GM20431 (cell line): ENCODE data around the gene NELL2.
"Not testable (repeated sequence)": the region's sequence is repeated elsewhere in the genome, so short reads cannot be mapped to it uniquely, and the experiment has no call there.

ENCODE experiments used
- in situ Hi-C: fragments of 300-500 bp; cut with MseI, MboI; formaldehyde crosslinking; loops from one replicate; pipeline ENCODE4 v1.15.0; 2020; ENCODE audit warnings: low sequenced_read_pairs; ENCODE audit not compliant: unreplicated experiment

Gene NELL2

GRCh38 chr12:44788731-44789130, 87.4 kb downstream of the NELL2 start:
- in situ Hi-C loops, result no loop called here

- in situ Hi-C loops, result no loop called here
Observed at GRCh38 chr12:44780221-44780790, 95.8 kb downstream of the NELL2 start.

DNA sequence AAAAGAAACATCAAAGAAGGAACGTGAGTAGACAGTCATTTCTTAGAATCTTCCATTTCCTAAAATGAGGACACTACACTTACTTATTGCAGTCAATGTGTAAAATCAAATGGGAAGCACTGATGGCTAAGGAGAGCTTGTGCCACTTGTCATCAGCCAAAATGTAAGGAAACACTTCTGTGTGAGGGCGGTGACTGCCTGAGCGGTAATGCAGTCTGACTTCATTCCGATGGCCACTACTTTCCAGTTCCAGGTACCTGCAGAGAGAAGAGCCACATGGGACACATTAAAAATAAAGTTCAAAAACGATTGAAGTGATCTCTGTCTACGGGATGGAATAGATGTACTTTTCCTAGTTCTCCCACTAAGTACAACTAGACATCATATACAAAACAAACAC, 96.3 kb downstream of the NELL2 start:
- in situ Hi-C loops, result no loop called here

- in situ Hi-C loops, result no loop called here
Observed at GRCh38 chr12:44778863-44779262, 97.3 kb downstream of the NELL2 start.

GRCh38 chr12:44777044-44777443, 99.1 kb downstream of the NELL2 start:
- in situ Hi-C loops, result no loop called here

DNA sequence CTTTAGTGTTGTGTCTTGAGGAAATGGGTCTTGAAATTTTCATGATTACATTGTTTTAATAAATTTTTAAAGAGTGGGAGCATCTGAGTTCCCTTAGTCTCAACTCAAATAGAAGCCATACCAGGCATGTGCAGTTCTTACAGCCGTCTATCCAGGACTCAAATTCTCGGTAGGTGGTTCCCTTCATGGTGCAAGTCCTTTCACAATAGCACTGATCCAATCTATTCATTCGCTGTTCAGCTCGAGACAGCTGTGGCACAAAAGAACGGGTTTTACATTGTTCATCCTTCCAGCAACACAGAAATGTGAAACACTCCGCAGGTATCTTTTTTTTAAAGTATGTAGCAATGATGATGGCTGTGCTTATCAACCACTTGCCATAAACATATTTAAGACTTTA, 100.2 kb downstream of the NELL2 start:
- in situ Hi-C loops, result no loop called here

- in situ Hi-C loops, result no loop called here
Observed at GRCh38 chr12:44774815-44775411, 101.2 kb downstream of the NELL2 start.

DNA sequence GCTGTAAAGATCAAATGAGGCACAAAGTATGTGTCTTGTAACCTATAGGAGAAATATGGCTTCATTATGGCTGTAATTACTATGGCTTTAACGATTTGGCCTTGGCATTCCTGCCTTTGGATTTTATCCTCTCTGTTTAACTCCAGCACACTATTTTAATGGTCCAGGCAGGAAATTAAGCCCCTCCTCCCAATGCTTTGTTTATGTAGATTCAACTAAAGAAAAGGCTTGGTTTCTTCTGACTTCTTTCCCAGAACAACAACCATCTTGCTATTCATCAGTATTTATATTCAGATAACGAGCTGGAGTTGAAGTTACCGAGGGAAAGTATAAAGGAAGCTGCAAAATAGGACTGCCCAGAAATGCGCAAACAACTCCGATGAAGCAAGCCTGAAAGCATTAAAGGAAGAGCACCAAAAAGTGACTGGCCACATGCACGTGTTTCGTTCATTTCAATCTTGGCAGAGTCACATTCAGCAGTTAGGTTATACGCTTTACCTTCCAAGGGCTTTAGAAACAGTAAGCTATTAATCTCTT, 104.6 kb downstream of the NELL2 start:
- in situ Hi-C loops, result no loop called here

DNA sequence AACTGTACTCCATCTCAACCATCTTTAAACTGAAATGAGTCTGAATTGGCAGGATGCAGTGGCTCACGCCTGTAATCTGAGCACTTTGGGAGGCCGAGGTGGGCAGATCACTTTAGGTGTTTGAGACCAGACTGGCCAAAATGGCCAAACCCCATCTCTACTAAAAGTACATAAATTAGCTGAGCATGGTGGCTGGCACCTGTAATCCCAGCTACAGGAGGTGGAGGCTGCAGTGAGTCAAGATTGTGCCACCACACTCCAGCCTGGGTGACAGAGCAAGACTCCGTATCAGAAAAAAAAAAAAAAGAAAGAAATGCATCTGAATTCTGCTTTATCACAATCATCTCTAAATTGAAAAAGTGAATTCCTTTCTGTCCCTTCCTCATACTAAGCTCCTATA, 110.3 kb downstream of the NELL2 start:
- in situ Hi-C loops, result no loop called here

- in situ Hi-C loops, result no loop called here
Observed at GRCh38 chr12:44763021-44763420, 113.1 kb downstream of the NELL2 start.

DNA sequence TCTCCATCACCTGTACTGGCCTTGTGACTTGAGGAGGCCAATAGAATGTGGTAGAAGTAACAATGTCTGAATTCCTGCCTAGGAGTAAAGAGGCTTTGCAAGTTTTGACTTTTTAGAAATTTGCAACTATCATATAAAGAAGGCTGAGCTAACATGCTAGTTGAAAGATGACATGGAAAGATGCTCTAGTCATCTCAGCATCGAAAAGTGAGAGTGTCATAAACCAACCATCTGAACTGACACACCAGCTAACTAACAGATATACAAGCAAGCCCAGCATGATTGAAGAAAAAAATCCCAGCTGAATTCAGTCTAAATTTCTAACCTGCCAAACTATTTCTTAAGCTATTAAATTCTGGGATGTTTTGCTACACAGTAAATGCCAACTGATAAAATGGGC, 116.8 kb downstream of the NELL2 start:
- in situ Hi-C loops, result no loop called here

DNA sequence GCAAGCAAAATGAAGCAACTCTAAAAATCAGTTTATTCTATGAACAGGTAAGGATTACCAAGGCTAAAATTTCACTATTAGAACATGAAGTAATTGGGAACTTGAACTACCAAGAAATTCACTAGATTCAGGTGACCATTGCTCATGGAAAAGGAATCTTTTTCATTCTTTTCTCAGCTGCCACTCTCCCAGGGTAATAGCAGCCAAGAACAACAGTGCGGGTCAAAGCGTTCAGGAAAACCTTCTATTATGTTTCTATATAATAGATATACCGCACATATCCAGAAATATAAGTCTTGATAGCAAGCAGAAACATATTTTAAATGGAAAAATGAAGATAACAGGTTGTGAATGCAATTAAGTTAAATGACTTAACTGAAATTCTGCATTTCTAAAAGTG, 125.6 kb downstream of the NELL2 start:
- in situ Hi-C loops, result no loop called here

DNA sequence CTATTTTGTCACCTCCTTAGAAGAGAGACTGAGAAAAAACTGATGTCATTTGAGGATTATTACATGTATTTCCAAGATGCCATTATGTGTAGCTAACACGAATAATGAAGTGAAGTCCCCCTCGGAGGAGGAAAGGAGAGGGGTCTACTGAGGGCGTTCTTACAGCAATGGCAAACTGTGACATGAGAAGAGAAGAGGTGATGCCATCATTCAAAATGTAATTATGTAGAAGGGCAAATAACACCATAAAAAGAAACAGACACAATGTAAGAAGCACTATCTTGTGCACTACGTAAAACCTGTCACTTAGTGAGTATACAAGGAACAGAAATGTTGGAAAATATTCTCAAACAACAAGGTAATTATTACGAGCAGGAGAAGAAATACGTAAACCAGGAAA, 126.5 kb downstream of the NELL2 start:
- in situ Hi-C loops, result no loop called here

- in situ Hi-C loops, result no loop called here
Observed at GRCh38 chr12:44748950-44749468, 127.1 kb downstream of the NELL2 start.

GRCh38 chr12:44741292-44741980, 134.7 kb downstream of the NELL2 start:
- in situ Hi-C loops, result not testable (repeated sequence)

GRCh38 chr12:44738051-44738450, 138.1 kb downstream of the NELL2 start:
- in situ Hi-C loops, result no loop called here

DNA sequence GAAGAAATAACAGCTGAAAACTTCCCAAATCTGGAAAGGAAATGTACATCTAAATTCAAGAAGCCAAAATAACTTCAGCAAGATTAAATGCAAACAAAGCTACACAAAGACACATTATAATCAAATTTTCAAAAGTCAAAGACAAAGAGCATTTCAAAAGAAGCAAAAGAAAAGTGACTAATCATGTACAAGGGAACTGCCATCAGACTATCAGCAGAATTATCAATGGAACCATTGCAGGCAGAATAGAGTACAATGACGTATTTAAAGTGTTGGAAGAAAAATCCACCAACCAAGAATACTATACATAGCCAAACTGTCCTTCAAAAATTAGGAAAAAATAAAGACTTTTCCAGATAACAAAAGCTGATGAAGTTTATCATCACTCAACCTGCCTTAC, 147.5 kb downstream of the NELL2 start:
- in situ Hi-C loops, result no loop called here

GRCh38 chr12:44720265-44720664, 155.8 kb downstream of the NELL2 start:
- in situ Hi-C loops, result no loop called here

- in situ Hi-C loops, result no loop called here
Observed at GRCh38 chr12:44717612-44718011, 158.5 kb downstream of the NELL2 start.

- in situ Hi-C loops, result no loop called here
Observed at GRCh38 chr12:44716711-44717110, 159.4 kb downstream of the NELL2 start.

GRCh38 chr12:44711736-44712135, 164.4 kb downstream of the NELL2 start:
- in situ Hi-C loops, result no loop called here
